SK-N-SH treated with all-trans-retinoic acid at 6 μM for 48 hours (cell line): ENCODE measurements around the gene OXSR1.

Source experiments
- ZFP3 ChIP-seq: fragments of 250-450 bp; sonication (Bioruptor Pico); IDR thresholded peaks from 2 replicates; pipeline ENCODE4 v1.5.0; 2020; ENCODE audit warnings: mild to moderate bottlenecking, moderate library complexity
- ZFP30 ChIP-seq: fragments of 450-650 bp; formaldehyde crosslinking; IDR thresholded peaks from 2 replicates; pipeline ENCODE4 v1.5.0; 2022; ENCODE audit warnings: mild to moderate bottlenecking, moderate library complexity

DNA sequence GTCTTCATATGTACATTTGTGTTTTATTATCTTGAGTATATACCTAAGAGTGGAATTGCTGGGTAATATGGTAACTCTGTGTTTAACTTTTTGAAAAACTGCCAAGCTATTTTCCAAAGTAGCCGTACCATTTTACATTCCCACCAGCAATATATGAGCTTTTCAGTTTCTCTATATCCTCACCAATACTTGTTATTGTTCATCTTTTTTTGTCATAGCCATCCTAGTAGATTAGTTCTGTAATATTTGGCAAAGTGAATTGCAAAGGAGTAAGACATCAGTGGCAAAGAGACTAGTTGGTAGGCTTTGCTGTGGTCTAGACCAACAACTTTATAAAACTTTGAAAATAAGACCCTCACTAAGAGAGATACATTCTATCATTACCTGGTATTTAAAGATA lies 21.4 kb downstream of the OXSR1 start:
- TF ChIP-seq ZFP3 (CRISPR knock-in tag) = no peak
- no peak for TF ChIP-seq ZFP30
